SJCRH30 (cell line): Measurements from ENCODE around the gene SPCS2. TPM values are rescaled to one million over a fixed set of nuclear protein-coding genes. Genes with fewer than 3 reads are reported as not detected.
A peak's percentile ranks its signal among the peaks of the same experiment; 100 is the strongest.
"Not testable (repeated sequence)": the region's sequence is repeated elsewhere in the genome, so short reads cannot be mapped to it uniquely, and the experiment has no call there.

Experiments
- DNase-seq, 2 experiments: peaks; one replicate each; pipeline ENCODE4 v3.0.0-alpha.2; 2015 to 2020
- H3K27ac ChIP-seq: fragments of 250-450 bp; sonication (Bioruptor Pico); 2 replicates; pipeline ENCODE4 v1.5.1; 2020; ENCODE audit warnings: mild to moderate bottlenecking, moderate library complexity
- H3K27me3 ChIP-seq: fragments of 250-450 bp; sonication (Bioruptor Pico); 2 replicates; pipeline ENCODE4 v1.5.1; 2020; ENCODE audit warnings: mild to moderate bottlenecking, moderate library complexity
- H3K36me3 ChIP-seq: fragments of 250-450 bp; sonication (Bioruptor Pico); 2 replicates; pipeline ENCODE4 v1.5.1; 2020; ENCODE audit warnings: mild to moderate bottlenecking, moderate library complexity
- H3K4me1 ChIP-seq: fragments of 250-450 bp; sonication (Bioruptor Pico); 2 replicates; pipeline ENCODE4 v1.5.1; 2020; ENCODE audit warnings: mild to moderate bottlenecking, moderate library complexity
- H3K4me3 ChIP-seq: fragments of 250-450 bp; sonication (Bioruptor Pico); 2 replicates; pipeline ENCODE4 v1.5.1; 2020; ENCODE audit warnings: mild to moderate bottlenecking, moderate library complexity
- H3K9me3 ChIP-seq: fragments of 250-450 bp; sonication (Bioruptor Pico); replicated peaks from 2 replicates; pipeline ENCODE4 v1.5.1; 2020; ENCODE audit warnings: mild to moderate bottlenecking, moderate library complexity
- total RNA-seq: library from RNA; depleted of rRNA; stranded (reverse); fragments of >200 nt; shearing (Covaris generic); gene quantifications from 2 replicates; pipeline ENCODE4 v1.2.3, GENCODE V29; 2014

Gene SPCS2
- total RNA-seq, 1 experiment from 2014 or later = 61.3 TPM

DNA sequence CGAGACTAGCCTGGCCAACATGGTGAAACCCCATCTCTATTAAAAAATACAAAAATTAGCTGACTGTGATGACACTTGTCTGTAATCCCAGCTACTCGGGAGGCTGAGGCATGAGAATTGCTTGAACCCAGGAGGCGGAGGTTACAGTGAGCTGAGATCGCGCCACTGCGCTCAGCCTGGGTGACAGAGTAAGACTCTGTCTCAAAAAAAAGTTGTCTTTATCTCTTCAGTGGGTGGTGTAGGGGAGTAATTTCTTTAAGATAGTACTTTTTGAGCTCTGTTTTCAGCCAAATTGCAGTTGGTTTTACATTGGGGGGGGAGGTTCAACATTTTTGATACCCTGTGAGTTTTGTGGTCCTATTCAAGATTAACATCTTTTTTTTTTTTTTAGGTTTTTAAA, 11.1 kb downstream of the SPCS2 start:
- H3K27ac ChIP-seq, DNase-seq, H3K9me3 ChIP-seq, H3K27me3 ChIP-seq, H3K4me1 ChIP-seq, H3K4me3 ChIP-seq: not testable (repeated sequence)
- H3K36me3 ChIP-seq = peaks cover 30% of the 10 kb centered on the region

DNA sequence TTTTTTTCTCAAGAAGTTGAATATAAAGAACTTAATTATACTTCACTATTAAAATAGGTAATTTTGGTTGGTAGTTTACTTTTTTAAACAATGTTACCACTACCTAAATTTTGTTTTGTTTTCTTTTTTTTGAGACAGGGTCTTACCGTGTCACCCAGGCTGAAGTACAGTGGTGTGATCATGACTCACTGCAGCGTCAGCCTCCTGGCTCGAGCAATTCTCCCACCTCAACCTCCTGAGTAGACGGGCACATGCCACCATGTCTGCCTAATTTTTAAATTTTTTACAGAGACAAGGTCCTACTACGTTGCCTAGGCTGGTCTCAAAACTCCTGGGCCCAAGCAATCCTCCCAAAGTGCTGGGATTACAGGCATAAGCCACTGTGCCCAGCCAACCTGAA, 17.6 kb downstream of the SPCS2 start:
- no peak overlapping the region for H3K27ac ChIP-seq
- no peak for DNase-seq
- no peaks in the 10 kb centered on the region for H3K27me3 ChIP-seq
- H3K4me3 ChIP-seq = no peak overlapping the region
- no peaks in the 10 kb centered on the region for H3K4me1 ChIP-seq
- peaks cover 51% of the 10 kb centered on the region for H3K36me3 ChIP-seq
- no peaks in the 10 kb centered on the region for H3K9me3 ChIP-seq

DNA sequence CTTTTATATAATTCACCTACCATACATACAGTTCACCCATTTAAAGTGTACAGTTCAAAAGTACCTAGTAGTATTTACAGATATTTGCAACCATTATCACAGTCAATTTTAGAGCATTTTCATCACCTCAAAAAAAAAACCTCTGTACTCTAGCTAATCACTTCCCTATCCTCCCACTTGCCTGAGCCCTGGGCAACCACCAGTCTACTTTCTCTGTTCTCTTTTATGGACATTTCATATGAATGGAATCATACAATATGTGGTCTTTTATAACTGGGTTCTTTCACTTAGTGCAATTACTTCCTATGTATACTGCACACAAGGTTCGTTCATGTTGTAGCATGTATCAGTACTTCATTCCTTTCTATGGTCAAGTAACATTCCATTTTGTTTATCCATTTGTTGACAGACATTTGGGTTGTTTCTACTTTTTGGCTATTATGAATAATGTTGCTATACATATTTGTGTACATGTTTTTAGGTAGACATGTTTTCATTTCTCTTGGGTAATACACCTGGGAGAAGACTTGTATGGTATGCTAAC, 21.9 kb downstream of the SPCS2 start:
- H3K27ac ChIP-seq = no peak overlapping the region
- no peaks in the 10 kb centered on the region for H3K9me3 ChIP-seq
- no peaks in the 10 kb centered on the region for H3K4me1 ChIP-seq
- H3K4me3 ChIP-seq = no peak overlapping the region
- DNase-seq = no peak
- H3K27me3 ChIP-seq = no peaks in the 10 kb centered on the region
- H3K36me3 ChIP-seq = peaks cover 49% of the 10 kb centered on the region

DNA sequence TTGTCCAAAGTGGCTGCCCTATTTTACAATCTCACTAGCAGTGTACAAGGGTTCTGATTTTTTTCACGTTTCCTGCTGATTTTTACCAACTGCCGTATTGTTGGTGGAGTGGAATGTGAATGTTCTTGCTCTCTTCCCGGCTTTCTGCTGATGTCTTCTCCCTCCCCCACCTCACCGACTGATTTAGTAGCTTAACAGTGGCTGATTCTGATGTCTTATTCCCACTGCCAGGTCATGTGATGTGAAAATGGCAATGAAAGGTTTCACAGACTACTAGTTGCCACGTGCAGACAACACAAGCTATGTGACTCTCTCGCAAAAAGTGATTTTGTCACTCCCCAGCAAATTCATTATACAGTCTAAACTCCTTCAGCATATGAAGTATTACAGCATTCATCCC, 22.4 kb downstream of the SPCS2 start:
- no peak overlapping the region for H3K27ac ChIP-seq

DNA sequence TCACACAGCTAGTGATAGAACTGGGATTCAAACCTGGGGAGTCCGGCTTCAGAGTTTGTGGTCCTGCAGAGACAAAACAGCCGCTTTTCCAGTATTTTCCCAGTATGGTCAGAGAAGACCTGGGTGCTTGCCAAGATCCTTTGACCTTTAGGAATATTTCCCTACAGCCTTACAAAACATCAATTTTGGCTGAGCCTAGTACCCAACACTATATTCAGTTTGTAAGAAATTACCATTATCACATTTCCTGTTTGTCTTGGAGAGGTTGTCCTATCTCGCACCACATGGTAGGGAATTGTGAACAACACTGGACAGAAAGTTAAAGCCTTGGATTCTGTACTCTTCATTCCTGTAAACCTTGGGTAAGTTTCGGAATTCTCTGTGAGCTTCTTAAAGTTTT, 29.0 kb downstream of the SPCS2 start:
- Histone ChIP-seq H3K9me3 (no peaks in the 10 kb centered on the region; the same call in 1 of the 2 replicates), H3K4me1 (no peaks in the 10 kb centered on the region), H3K27ac (no peak overlapping the region), H3K4me3 (no peak overlapping the region), H3K36me3 (peaks cover 33% of the 10 kb centered on the region), H3K27me3 (no peaks in the 10 kb centered on the region)
- no peak for DNase-seq

More for the DNA sequence above, 22.4 kb downstream of the SPCS2 start:
- DNase-seq = no peak
- Histone ChIP-seq H3K36me3 (peaks cover 49% of the 10 kb centered on the region), H3K4me1 (no peaks in the 10 kb centered on the region), H3K27me3 (no peaks in the 10 kb centered on the region), H3K4me3 (no peak overlapping the region), H3K9me3 (no peaks in the 10 kb centered on the region)

DNA sequence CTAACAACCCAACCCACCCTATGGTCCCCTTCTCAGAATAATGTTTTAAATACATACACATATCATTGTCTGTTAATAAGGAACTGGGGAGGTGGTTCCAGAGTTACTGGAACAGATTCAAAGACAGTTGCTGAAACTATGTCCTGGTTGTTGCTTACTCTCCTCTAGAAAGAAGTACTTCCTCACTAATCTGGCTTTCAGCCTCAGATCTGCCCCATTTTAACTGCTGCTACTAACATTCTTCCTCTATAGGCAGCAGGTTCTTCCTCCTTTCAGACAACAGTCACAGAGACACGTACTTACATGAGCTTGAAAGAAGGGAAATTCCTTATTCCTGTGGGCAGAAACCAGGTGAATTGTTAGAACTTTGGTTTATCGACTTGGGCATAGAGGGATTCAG, 31.6 kb downstream of the SPCS2 start:
- H3K9me3 ChIP-seq = no peaks in the 10 kb centered on the region; the same call in 1 of the 2 replicates
- peaks cover 22% of the 10 kb centered on the region for H3K36me3 ChIP-seq
- H3K4me1 ChIP-seq = no peaks in the 10 kb centered on the region
- H3K27me3 ChIP-seq = no peaks in the 10 kb centered on the region
- H3K4me3 ChIP-seq = no peak overlapping the region
- H3K27ac ChIP-seq = no peak overlapping the region
- DNase-seq = no peak

DNA sequence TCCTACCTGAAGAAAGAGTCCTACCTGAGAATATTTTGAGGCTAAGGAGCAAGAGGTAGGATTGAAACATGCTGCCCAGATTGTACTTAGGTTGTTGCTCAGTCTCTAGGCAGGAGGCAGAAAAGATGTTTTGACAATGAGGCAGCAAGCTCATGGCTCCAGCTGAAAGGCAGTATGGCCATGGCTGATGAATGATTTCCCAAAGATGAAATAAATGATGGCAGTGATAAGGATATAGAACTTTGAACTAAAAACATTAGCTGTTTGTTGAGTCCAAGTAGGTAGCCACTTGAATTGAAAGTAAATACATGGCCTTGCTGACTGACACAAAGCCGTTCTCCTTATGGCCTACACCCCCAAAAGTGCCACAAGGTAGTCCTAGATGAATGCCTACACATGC, 32.8 kb downstream of the SPCS2 start:
- no peak for DNase-seq
- H3K4me1 ChIP-seq = no peaks in the 10 kb centered on the region
- no peaks in the 10 kb centered on the region for H3K27me3 ChIP-seq
- no peak overlapping the region for H3K27ac ChIP-seq
- no peaks in the 10 kb centered on the region; the same call in 1 of the 2 replicates for H3K9me3 ChIP-seq
- no peak overlapping the region for H3K4me3 ChIP-seq
- peaks cover 12% of the 10 kb centered on the region for H3K36me3 ChIP-seq

DNA sequence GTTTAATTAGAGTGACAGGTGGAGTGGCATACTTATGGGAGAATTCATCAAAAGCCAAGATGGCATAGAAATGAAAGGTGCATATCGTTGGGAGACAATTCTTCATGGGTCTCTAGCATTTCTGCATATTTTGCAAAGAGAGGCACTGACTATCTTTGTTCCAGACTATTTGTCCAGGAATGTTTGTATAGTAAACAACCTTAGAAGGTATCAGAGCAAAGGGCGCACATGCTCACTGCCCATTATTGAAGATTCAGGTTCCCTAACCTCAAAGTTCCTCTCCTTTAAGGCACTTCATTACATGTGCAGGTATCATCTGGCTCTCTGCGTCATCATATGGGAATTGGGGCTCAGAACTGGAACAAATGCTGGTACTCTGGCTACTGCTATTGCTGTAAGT, 35.0 kb downstream of the SPCS2 start:
- Histone ChIP-seq H3K9me3 (no peaks in the 10 kb centered on the region), H3K4me3 (no peak overlapping the region), H3K27me3 (no peaks in the 10 kb centered on the region), H3K4me1 (no peaks in the 10 kb centered on the region), H3K27ac (no peak overlapping the region), H3K36me3 (no peaks in the 10 kb centered on the region)
- no peak for DNase-seq

DNA sequence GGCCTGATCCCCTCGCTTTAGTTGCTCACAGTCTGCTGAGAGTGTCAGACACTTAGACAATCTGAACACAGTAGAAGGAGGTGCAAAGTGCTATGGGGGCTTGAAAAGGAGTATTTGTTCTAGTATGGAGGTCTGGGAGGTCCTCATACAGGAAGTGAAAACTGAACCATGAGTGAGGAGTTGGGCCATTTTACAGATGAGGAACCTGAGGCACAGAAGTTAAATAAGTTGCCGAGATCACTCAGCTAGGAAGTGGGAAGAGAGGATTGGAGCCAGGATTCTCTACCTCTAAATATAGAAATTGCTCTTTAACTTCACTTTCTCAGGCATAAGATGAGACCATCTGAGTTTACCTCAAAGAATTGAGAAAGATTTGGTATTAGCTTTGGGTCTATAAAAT, 35.7 kb downstream of the SPCS2 start:
- Histone ChIP-seq H3K36me3 (no peaks in the 10 kb centered on the region), H3K9me3 (no peaks in the 10 kb centered on the region), H3K27me3 (no peaks in the 10 kb centered on the region), H3K4me3 (no peak overlapping the region), H3K4me1 (no peaks in the 10 kb centered on the region), H3K27ac (no peak overlapping the region)
- no peak for DNase-seq

DNA sequence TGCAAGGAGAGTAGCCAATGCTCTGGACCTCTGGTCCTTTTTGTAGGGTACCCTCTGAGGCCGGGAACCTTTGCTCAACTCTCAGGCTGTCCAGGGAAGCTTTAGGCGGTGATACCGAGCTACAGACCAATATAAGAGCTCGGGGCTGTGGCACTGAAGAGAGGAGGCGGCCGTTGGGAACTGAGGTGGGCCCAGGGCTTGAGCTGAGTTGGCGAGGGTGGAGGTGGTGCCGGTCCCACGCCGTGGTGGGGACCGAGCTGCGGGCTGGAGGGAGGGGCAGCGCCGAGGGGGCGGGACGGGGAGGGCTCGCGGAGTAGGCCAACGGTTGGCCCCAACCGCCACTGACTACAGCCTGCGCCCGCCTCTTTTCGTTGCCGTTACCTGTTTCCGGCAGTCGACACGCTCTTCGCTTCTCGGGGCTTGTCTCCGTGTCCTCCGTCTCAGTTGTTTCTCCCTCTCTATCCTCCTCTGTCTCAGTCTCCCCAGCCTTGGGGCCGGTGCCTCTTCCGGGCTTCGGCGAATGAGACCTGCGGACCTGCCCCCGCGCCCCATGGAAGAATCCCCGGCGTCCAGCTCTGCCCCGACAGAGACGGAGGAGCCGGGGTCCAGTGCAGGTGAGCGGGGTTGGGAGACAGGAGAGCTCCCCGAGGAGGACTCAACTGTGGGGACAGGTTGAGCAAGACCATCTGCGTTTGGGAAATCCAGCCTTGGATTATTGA, 39.6 kb downstream of the SPCS2 start, which contains the start of gene NEU3:
Gene NEU3 (plus strand): TSS at position 393 of the 719 bp plus-strand sequence. CDS start 128 bp downstream, at position 521.
- Histone ChIP-seq H3K4me3 (peak within 1 kb of the TSS; percentile 79), H3K27ac (peak within 1 kb of the TSS; percentile 21; the same call in 1 of the 2 replicates), H3K27me3 (no peaks in the 10 kb centered on the region), H3K36me3 (no peaks in the 10 kb centered on the region), H3K9me3 (no peaks in the 10 kb centered on the region), H3K4me1 (no peaks in the 10 kb centered on the region)
- DNase-seq = peak; percentile 87 to 90

DNA sequence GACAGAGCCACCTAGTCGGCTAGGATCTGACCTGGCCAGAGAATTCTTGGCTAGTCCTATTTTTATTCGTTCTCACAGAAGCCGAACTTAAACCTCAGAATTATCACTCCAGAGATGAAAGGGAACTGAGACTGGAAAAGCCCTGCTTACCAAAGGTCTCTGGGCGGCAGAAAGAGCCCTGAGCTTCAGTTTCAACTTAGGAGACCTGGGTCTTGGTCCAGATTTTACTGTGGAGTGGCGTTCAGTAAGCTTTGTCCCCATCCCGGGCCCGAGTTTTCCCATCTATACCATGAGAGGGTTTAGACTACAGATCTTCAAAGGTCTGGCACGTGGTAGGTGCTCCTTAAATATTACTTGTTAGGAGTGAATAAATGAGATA, 40.2 kb downstream of the SPCS2 start:
- Histone ChIP-seq H3K27ac (peak overlapping the region; percentile 21; the same call in 1 of the 2 replicates), H3K9me3 (no peaks in the 10 kb centered on the region), H3K36me3 (no peaks in the 10 kb centered on the region), H3K4me3 (peak overlapping the region; percentile 79), H3K4me1 (no peaks in the 10 kb centered on the region), H3K27me3 (no peaks in the 10 kb centered on the region)
- peak in 1 of 2 experiments; percentile 13 for DNase-seq

DNA sequence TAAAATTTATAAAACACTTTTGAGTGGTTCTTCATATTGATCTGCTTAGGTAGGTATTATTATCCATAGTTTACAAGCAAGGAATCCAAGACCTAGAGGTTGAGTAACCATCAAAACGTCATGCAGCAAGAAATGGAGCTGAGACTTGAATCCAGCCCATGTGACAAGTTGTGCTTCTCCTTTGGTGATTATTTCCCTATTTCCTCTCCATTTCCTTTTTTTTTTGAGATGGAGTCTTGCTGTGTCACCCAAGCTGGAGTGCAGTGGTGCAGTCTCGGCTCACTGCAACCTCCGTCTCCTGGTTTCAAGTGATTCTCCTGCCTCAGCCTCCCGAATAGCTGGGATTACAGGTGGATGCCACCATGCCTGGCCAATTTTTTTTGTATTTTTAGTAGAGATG, 41.1 kb downstream of the SPCS2 start:
- H3K27me3 ChIP-seq, H3K4me3 ChIP-seq, H3K27ac ChIP-seq, H3K36me3 ChIP-seq, H3K4me1 ChIP-seq, DNase-seq, H3K9me3 ChIP-seq: not testable (repeated sequence)

DNA sequence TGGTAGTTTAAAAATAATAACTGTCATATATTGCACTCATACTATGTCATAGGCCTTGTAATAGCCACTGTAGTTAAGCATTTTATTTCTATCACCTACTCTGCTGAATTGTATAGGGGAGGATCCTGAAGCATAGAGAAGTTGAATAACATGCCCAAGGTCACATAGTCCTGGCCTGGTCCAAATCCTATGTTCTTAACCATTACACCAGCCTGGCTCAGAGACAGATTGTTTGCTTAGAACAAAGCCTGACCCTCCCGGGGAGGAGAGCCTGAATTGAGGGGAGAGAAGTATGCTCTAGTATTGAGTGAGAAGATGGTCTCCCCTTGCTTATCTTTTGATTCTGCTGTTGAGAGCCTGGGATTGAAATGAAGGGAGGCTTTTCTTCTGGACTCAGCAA, 41.9 kb downstream of the SPCS2 start:
- Histone ChIP-seq H3K9me3 (no peaks in the 10 kb centered on the region), H3K27me3 (no peaks in the 10 kb centered on the region), H3K4me1 (no peaks in the 10 kb centered on the region), H3K36me3 (no peaks in the 10 kb centered on the region), H3K4me3 (no peak overlapping the region), H3K27ac (no peak overlapping the region)
- no peak for DNase-seq

DNA sequence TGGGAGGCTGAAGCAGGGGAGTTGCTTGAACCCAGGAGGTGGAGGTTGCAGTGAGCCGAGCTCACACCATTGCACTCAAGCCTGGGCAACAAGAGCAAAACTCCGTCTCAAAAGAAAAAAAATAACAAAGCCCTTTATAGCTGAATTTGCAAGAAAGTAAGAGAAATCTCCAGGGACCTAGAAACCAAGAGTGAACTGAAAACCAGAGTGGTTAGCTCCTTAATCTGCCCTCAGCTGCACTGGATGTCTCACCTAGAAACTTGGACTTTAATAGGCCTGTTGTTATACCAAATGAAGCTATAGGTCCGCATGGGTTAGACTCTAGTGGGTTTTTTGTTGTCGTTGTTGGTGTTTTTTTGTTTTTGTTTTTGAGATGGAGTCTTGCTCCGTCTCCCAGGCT, 43.8 kb downstream of the SPCS2 start:
- H3K4me3 ChIP-seq = no peak overlapping the region
- H3K27me3 ChIP-seq = no peaks in the 10 kb centered on the region
- no peaks in the 10 kb centered on the region for H3K9me3 ChIP-seq
- H3K4me1 ChIP-seq = no peaks in the 10 kb centered on the region
- H3K36me3 ChIP-seq = peaks cover 4% of the 10 kb centered on the region; the same call in 1 of the 2 replicates
- DNase-seq = no peak
- H3K27ac ChIP-seq = no peak overlapping the region

DNA sequence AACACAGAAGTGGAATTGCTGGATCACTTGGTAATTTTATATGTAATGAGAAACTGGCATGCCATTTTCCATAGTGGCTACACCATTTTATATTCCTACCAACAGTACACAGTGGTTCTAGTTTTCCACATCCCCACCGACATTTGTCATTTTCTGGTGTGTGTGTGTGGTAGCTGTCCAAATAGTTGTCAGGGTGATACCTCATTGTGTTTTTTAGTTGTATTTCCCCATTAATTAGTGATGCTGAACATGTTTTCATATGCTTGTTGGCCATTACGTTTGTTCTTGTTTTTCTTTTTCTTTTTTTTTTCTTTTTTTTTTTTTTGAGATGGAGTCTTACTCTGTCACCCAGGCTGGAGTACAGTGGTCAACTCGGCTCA, 51.9 kb downstream of the SPCS2 start:
- no peak for DNase-seq
- Histone ChIP-seq H3K9me3 (no peaks in the 10 kb centered on the region), H3K4me1 (no peaks in the 10 kb centered on the region), H3K27ac (no peak overlapping the region), H3K36me3 (peaks cover 4% of the 10 kb centered on the region; the same call in 1 of the 2 replicates), H3K27me3 (no peaks in the 10 kb centered on the region), H3K4me3 (no peak overlapping the region)

DNA sequence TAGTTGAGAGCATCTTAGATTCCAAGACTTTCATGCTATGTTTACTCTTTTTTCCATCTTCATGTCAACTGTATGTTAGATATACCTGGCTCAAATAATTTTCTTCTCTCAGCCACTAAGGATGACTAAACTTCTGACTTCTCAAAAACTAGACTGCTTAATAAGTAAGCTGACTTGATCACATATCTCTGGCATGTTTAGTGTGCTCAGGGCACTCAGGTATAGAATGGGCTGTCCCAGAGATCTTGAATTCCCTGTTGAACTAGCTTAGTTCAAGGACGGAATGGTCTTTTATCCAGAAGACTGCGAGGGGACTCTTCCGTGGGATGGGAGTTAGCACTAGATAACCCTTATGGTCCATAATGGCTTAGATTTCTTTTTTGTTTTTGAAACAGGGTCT, 52.6 kb downstream of the SPCS2 start:
- Histone ChIP-seq H3K36me3 (peaks cover 7% of the 10 kb centered on the region; the same call in 1 of the 2 replicates), H3K27me3 (no peaks in the 10 kb centered on the region), H3K4me1 (no peaks in the 10 kb centered on the region), H3K4me3 (no peak overlapping the region), H3K9me3 (no peaks in the 10 kb centered on the region), H3K27ac (no peak overlapping the region)
- DNase-seq = no peak
